Stomach (tissue), 4 donors: ENCODE results near the gene TMEM205.
"Not testable (repeated sequence)": the region's sequence is repeated elsewhere in the genome, so short reads cannot be mapped to it uniquely, and the experiment has no call there.

Experiments
- POLR2A ChIP-seq, 4 donors: fragments of 450-650 bp; IDR thresholded peaks; one replicate each; pipeline ENCODE4 v1.6.1; 2016; ENCODE audit warnings: antibody characterized with exemption in 4 of 4, control low read depth in 2 of 4, mild to moderate bottlenecking in 1 of 4, moderate library complexity in 1 of 4
- POLR2AphosphoS5 ChIP-seq, 3 donors: sonication (generic); formaldehyde crosslinking; IDR thresholded peaks; one replicate each; pipeline ENCODE4 v1.6.1; 2016; ENCODE audit warnings: antibody characterized with exemption in 3 of 3
- TF ChIP-seq, protein P1 (sequence below), 7 experiments: fragments of 450-650 bp in 4 of 7; fragments of 200-600 bp in 3 of 7; sonication (generic) in 3 of 7; IDR thresholded peaks; one replicate each; pipeline ENCODE4 v1.5.1; 2016 to 2019; ENCODE audit warnings: antibody characterized with exemption in 7 of 7, control low read depth in 2 of 7, mild to moderate bottlenecking in 1 of 7

DNA sequence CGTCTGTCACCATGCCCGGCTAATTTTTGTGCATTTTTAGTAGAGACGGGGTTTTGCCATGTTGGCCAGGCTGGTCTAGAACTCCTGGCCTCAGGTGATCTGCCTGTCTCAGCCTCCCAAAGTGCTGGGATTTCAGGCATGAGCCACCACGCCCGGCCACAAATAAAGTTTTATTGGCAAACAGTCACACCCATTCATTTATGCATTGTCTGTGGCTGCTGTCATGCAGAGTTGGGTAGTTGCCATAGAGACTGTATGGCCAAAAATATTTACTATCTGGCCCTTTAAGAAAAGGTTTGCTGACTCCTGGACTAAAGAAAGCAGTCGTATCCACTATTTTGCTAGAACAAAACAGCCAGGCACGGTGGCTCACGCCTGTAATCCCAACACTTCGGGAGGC, 12.2 kb downstream of the TMEM205 start:
- TF ChIP-seq, protein P1, sequence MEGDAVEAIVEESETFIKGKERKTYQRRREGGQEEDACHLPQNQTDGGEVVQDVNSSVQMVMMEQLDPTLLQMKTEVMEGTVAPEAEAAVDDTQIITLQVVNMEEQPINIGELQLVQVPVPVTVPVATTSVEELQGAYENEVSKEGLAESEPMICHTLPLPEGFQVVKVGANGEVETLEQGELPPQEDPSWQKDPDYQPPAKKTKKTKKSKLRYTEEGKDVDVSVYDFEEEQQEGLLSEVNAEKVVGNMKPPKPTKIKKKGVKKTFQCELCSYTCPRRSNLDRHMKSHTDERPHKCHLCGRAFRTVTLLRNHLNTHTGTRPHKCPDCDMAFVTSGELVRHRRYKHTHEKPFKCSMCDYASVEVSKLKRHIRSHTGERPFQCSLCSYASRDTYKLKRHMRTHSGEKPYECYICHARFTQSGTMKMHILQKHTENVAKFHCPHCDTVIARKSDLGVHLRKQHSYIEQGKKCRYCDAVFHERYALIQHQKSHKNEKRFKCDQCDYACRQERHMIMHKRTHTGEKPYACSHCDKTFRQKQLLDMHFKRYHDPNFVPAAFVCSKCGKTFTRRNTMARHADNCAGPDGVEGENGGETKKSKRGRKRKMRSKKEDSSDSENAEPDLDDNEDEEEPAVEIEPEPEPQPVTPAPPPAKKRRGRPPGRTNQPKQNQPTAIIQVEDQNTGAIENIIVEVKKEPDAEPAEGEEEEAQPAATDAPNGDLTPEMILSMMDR (IDR thresholded peaks at IDR 0.05), result not testable (repeated sequence)
- not testable (repeated sequence) for TF ChIP-seq POLR2A, POLR2AphosphoS5 (IDR thresholded peaks at IDR 0.05)
